Neural progenitor cell (in vitro differentiated cells): Measurements from ENCODE around the gene NCAM1.

Experiments used
- EZH2 ChIP-seq: fragments of 200-600 bp; sonication (generic); IDR thresholded peaks from 2 replicates; pipeline ENCODE4 v1.6.1; 2017; ENCODE audit warnings: antibody characterized with exemption, mild to moderate bottlenecking, moderate library complexity
- EZH2phosphoT487 ChIP-seq: fragments of 200-600 bp; sonication (generic); IDR thresholded peaks from 2 replicates; pipeline ENCODE4 v1.6.1; 2017; ENCODE audit warnings: antibody characterized with exemption
- TF ChIP-seq, protein P1 (sequence below): fragments of 200-600 bp; sonication (generic); IDR thresholded peaks from 2 replicates; pipeline ENCODE4 v1.5.1; 2017; ENCODE audit warnings: antibody characterized with exemption, mild to moderate bottlenecking

DNA sequence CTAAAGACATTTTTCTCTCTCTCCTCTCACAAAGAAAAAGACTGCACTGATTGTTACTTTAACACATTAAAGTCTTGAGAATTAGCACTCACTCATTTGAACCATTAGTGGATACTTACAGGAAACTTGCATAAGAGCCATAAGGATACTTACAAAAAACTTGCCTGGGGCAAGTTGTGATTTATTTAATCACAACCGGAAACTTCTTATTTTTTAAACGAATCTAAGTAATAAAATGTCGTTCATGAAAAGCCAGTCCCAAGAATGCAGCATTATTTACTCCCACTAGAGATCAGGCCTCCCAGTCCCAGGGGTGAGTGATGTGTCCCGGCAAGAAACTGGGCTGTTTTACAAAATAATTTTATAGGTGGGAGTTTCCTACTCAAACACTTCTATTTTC, 293.9 kb downstream of the NCAM1 start:
- TF ChIP-seq, protein P1, sequence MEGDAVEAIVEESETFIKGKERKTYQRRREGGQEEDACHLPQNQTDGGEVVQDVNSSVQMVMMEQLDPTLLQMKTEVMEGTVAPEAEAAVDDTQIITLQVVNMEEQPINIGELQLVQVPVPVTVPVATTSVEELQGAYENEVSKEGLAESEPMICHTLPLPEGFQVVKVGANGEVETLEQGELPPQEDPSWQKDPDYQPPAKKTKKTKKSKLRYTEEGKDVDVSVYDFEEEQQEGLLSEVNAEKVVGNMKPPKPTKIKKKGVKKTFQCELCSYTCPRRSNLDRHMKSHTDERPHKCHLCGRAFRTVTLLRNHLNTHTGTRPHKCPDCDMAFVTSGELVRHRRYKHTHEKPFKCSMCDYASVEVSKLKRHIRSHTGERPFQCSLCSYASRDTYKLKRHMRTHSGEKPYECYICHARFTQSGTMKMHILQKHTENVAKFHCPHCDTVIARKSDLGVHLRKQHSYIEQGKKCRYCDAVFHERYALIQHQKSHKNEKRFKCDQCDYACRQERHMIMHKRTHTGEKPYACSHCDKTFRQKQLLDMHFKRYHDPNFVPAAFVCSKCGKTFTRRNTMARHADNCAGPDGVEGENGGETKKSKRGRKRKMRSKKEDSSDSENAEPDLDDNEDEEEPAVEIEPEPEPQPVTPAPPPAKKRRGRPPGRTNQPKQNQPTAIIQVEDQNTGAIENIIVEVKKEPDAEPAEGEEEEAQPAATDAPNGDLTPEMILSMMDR, result no peak
- TF ChIP-seq EZH2 (no peak), EZH2phosphoT487 (no peak)
